ENCODE data around the gene ZNF695.

- TF ChIP-seq CTCF (conservative IDR thresholded peaks at IDR 0.05; ENCODE audit: low read length), result no peak; the same call in 1 of the 2 replicates
- no peak for TF ChIP-seq EZH2phosphoT487 (IDR thresholded peaks at IDR 0.05; ENCODE audit: borderline replicate concordance, low read depth, low read length)
Measured at GRCh38 chr1:246959944-246960693, 47.7 kb downstream of the ZNF695 start.

All from OCI-LY7 (cell line).